Breast epithelium (tissue), 4 donors: ENCODE results near the gene RXFP4. TPM values are rescaled to one million over a fixed set of nuclear protein-coding genes. Genes with fewer than 3 reads are reported as not detected.
"Not testable (repeated sequence)": the region's sequence is repeated elsewhere in the genome, so short reads cannot be mapped to it uniquely, and the experiment has no call there.

Experiments
- DNase-seq, 2 donors: peaks; one replicate each; pipeline ENCODE4 v3.0.0-alpha.2; 2019; ENCODE audit warnings: low spot score in 2 of 2
- H3K27ac ChIP-seq, 2 donors: fragments of 200-600 bp; sonication (generic) in 1 of 2; one replicate each; pipeline ENCODE4 v1.5.1; 2016 to 2019; ENCODE audit warnings: mild to moderate bottlenecking in 1 of 2
- H3K27me3 ChIP-seq, 2 donors: fragments of 200-600 bp; sonication (generic) in 1 of 2; one replicate each; pipeline versions ENCODE4 v1.5.1 to v1.6.0; 2017 to 2019; ENCODE audit warnings: control low read depth in 1 of 2, mild to moderate bottlenecking in 1 of 2
- H3K36me3 ChIP-seq: fragments of 200-600 bp; one replicate; pipeline ENCODE4 v1.5.1; 2019
- H3K4me1 ChIP-seq, 2 donors: fragments of 200-600 bp; sonication (generic); one replicate each; pipeline ENCODE4 v1.5.1; 2016 to 2019; ENCODE audit warnings: control low read depth in 1 of 2
- H3K4me3 ChIP-seq, 3 donors: fragments of 200-600 bp; sonication (generic); 1 replicate in 2 of 3; 2 replicates in 1 of 3; pipeline ENCODE4 v1.5.1; 2016 to 2019; ENCODE audit warnings: mild to moderate bottlenecking in 3 of 3, moderate library complexity in 2 of 3
- H3K9me3 ChIP-seq, 2 donors: fragments of 200-600 bp; sonication (generic) in 1 of 2; one replicate each; pipeline ENCODE4 v1.5.1; 2016 to 2019; ENCODE audit warnings: control low read depth in 1 of 2
- POLR2A ChIP-seq: fragments of 450-650 bp; IDR thresholded peaks from one replicate; pipeline ENCODE4 v1.6.1; 2016; ENCODE audit warnings: antibody characterized with exemption, mild to moderate bottlenecking, moderate library complexity
- POLR2AphosphoS5 ChIP-seq, 3 donors: sonication (generic); formaldehyde crosslinking; IDR thresholded peaks; one replicate each; pipeline ENCODE4 v1.6.1; 2017; ENCODE audit warnings: antibody characterized with exemption in 3 of 3
- intact Hi-C: fragments of 100-400 bp; cut with DNase I; formaldehyde crosslinking; loops from one replicate; pipeline ENCODE4 v1.15.1; 2023; ENCODE audit warnings: low total_unique reads
- total RNA-seq, 3 donors: library from RNA; depleted of rRNA; stranded (reverse); fragments of >200 nt; gene quantifications; one replicate each; pipeline ENCODE4 v1.1.0, GENCODE V29; 2016
- TF ChIP-seq, protein P1 (sequence below), 3 donors: fragments of 450-650 bp; IDR thresholded peaks; one replicate each; pipeline ENCODE4 v1.5.1; 2016 to 2017; ENCODE audit warnings: antibody characterized with exemption in 3 of 3, mild to moderate bottlenecking in 3 of 3, moderate library complexity in 3 of 3

Gene RXFP4
- not detected for total RNA-seq

DNA sequence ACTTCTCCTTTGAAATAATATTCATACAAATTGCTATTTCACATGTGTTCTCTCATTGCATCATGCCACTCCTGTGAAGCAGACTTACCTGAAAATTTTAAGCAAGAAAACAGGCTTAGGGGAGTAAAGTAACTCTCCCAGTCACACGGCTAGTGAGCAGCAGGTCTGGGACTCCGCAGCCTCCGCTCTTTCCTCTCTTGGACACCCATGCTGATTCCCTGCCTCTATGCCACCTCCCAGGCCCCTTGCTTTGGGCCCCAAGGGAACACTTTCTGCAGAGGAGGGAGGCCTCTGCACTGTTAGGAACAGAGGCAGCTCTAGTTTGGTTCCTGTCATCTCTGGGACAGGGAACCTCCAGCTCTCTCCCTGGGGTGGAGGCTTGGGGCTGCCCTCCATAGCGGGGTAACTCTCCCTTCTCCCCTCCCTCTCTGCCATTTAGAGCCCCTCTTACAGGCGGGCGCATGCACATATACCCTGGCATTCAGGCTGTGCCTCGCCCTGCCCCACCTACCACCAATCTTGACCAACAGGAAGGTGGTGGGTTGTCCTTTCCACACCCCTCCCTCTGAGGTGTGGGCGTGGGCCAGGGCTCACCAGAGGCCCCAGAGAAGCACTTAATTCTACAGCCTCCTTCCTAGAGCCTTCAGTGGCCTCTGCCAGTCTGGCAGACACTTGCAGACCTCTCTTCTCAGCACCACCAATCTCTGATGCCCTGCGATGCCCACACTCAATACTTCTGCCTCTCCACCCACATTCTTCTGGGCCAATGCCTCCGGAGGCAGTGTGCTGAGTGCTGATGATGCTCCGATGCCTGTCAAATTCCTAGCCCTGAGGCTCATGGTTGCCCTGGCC lies at the start of gene RXFP4:
TSS of gene RXFP4 (plus strand) at position 646 of the 852 bp plus-strand sequence. CDS start at position 718, 72 bp downstream.
- DNase-seq, result no peak

GRCh38 chr1:155892796-155893195 lies 48.6 kb upstream of the RXFP4 start:
- no peak for DNase-seq
- peak overlapping the region; percentile 75 to 87 for H3K27ac ChIP-seq
- no peaks in the 10 kb centered on the region for H3K27me3 ChIP-seq
- intact Hi-C loops, result no loop called here
- no peaks in the 10 kb centered on the region for H3K9me3 ChIP-seq
- H3K4me1 ChIP-seq, result no peaks in the 10 kb centered on the region
- TF ChIP-seq, protein P1, sequence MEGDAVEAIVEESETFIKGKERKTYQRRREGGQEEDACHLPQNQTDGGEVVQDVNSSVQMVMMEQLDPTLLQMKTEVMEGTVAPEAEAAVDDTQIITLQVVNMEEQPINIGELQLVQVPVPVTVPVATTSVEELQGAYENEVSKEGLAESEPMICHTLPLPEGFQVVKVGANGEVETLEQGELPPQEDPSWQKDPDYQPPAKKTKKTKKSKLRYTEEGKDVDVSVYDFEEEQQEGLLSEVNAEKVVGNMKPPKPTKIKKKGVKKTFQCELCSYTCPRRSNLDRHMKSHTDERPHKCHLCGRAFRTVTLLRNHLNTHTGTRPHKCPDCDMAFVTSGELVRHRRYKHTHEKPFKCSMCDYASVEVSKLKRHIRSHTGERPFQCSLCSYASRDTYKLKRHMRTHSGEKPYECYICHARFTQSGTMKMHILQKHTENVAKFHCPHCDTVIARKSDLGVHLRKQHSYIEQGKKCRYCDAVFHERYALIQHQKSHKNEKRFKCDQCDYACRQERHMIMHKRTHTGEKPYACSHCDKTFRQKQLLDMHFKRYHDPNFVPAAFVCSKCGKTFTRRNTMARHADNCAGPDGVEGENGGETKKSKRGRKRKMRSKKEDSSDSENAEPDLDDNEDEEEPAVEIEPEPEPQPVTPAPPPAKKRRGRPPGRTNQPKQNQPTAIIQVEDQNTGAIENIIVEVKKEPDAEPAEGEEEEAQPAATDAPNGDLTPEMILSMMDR (IDR thresholded peaks at IDR 0.05), result no peak
- TF ChIP-seq POLR2A, result no peak
- TF ChIP-seq POLR2AphosphoS5 (IDR thresholded peaks at IDR 0.05), result no peak
- peak overlapping the region in 1 of 3 donors; percentile 10 for H3K4me3 ChIP-seq
- H3K36me3 ChIP-seq, result no peaks in the 10 kb centered on the region

More for the DNA sequence above, at the start of gene RXFP4:
- no peak for TF ChIP-seq POLR2AphosphoS5 (IDR thresholded peaks at IDR 0.05)
- TF ChIP-seq, protein P1 (IDR thresholded peaks at IDR 0.05), result no peak
- TF ChIP-seq POLR2A, result no peak
- Histone ChIP-seq H3K36me3 (no peaks in the 10 kb centered on the region), H3K27ac (peak within 1 kb of the TSS; percentile 75 to 86), H3K9me3 (no peaks in the 10 kb centered on the region), H3K27me3 (no peaks in the 10 kb centered on the region), H3K4me3 (no peak within 1 kb of the TSS), H3K4me1 (peaks cover 0 to 27% of the 10 kb centered on the region in 2 donors)
- intact Hi-C loops, result loop anchor here (5.0 kb wide), 1 partner anchor 46 kb away; no protein-coding TSS in a partner anchor

GRCh38 chr1:155893389-155894142 lies 47.9 kb upstream of the RXFP4 start:
- intact Hi-C loops, result no loop called here
- DNase-seq, result no peak
- Histone ChIP-seq H3K4me1 (no peaks in the 10 kb centered on the region), H3K27ac (peak overlapping the region; percentile 75 to 87), H3K27me3 (no peaks in the 10 kb centered on the region), H3K9me3 (no peaks in the 10 kb centered on the region), H3K4me3 (peak overlapping the region in 1 of 3 donors; percentile 10), H3K36me3 (no peaks in the 10 kb centered on the region)
- TF ChIP-seq, protein P1 (IDR thresholded peaks at IDR 0.05), result no peak
- TF ChIP-seq POLR2AphosphoS5 (IDR thresholded peaks at IDR 0.05), result no peak
- no peak for TF ChIP-seq POLR2A

- H3K27me3 ChIP-seq, H3K4me1 ChIP-seq, H3K36me3 ChIP-seq, H3K4me3 ChIP-seq, H3K9me3 ChIP-seq, DNase-seq, intact Hi-C loops, H3K27ac ChIP-seq: not testable (repeated sequence)
Observed at GRCh38 chr1:155895617-155896016, 45.8 kb upstream of the RXFP4 start.

DNA sequence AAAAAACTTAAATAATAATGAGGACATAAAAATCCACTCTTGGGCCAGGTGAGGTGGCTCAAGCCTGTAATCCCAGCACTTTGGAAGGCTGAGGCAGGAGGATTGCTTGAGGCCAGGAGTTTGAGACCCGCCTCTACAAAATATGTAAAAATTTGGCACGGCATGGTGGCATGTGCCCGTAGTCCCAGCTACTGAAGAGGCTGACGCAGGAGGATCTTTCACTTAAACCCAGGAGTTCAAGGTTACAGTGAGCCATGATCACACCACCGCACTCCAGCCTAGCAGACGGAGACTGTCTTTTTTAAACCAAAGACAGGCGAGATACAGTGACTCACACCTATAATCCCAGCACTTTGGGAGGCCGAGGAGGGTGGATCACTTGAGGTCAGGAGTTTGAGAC lies 45.0 kb upstream of the RXFP4 start:
- H3K27me3 ChIP-seq, H3K4me1 ChIP-seq, DNase-seq, intact Hi-C loops, H3K9me3 ChIP-seq, H3K4me3 ChIP-seq, H3K27ac ChIP-seq, H3K36me3 ChIP-seq: not testable (repeated sequence)

DNA sequence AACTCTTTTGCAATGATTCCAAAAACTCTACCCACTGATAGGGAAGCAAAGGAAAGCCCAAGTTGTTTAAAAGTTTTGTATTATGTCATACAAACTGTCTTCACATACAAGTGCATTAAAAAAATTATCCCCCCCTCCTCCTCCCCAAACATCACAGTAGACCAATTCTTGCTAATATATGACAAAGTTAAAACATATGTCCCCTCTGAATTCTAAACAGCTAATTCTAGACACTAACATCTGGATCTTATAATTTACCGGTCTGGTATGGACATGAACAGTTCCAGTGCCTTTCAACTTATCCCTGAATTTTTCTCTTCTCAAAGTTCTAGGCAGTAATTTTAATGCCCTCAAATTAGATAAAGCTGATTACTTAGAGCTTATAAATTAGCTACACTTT lies 43.7 kb upstream of the RXFP4 start:
- Histone ChIP-seq H3K9me3 (no peaks in the 10 kb centered on the region), H3K27me3 (no peaks in the 10 kb centered on the region), H3K36me3 (peaks cover 5% of the 10 kb centered on the region), H3K27ac (no peak overlapping the region), H3K4me1 (no peaks in the 10 kb centered on the region), H3K4me3 (no peak overlapping the region)
- intact Hi-C loops, result no loop called here
- no peak for DNase-seq
- TF ChIP-seq, protein P1 (IDR thresholded peaks at IDR 0.05), result no peak
- TF ChIP-seq POLR2A (no peak), POLR2AphosphoS5 (IDR thresholded peaks at IDR 0.05) (no peak)
